Right lobe of liver (tissue), 6 donors: ENCODE results near the gene EIF2D. TPM values are rescaled to one million over a fixed set of nuclear protein-coding genes. Genes with fewer than 3 reads are reported as not detected.
A peak's percentile ranks its signal among the peaks of the same experiment; 100 is the strongest.
"Not testable (repeated sequence)": the region's sequence is repeated elsewhere in the genome, so short reads cannot be mapped to it uniquely, and the experiment has no call there.

Experiments
- ATAC-seq, 4 donors: fragments of 200-7000 bp; cut with Tn5 transposase; one replicate each; pipeline ENCODE4 v1.9.1; 2020; ENCODE audit warnings: mild to moderate bottlenecking in 4 of 4, moderate library complexity in 4 of 4
- DNase-seq, 3 donors: peaks; one replicate each; pipeline ENCODE4 v3.0.0-alpha.2; 2020
- H3K27ac ChIP-seq, 3 donors: fragments of 200-600 bp; one replicate each; pipeline ENCODE4 v1.8.0; 2022
- H3K27me3 ChIP-seq, 2 donors: fragments of 200-600 bp; one replicate each; pipeline ENCODE4 v1.8.0; 2022
- H3K36me3 ChIP-seq, 4 donors: fragments of 200-600 bp; sonication (generic) in 1 of 4; one replicate each; pipeline versions ENCODE4 v1.5.1 to v1.8.0; 2017 to 2022; ENCODE audit warnings: control low read depth in 1 of 4
- H3K4me1 ChIP-seq, 4 donors: fragments of 200-600 bp; sonication (generic) in 1 of 4; one replicate each; pipeline versions ENCODE4 v1.5.1 to v1.8.0; 2017 to 2022; ENCODE audit warnings: control low read depth in 1 of 4
- H3K4me3 ChIP-seq, 3 donors: fragments of 200-600 bp; one replicate each; pipeline ENCODE4 v1.8.0; 2022
- H3K9me3 ChIP-seq, 4 donors: fragments of 200-600 bp; sonication (generic) in 1 of 4; one replicate each; pipeline versions ENCODE4 v1.5.1 to v1.8.0; 2017 to 2022; ENCODE audit warnings: control low read depth in 1 of 4
- POLR2A ChIP-seq: fragments of 450-650 bp; IDR thresholded peaks from one replicate; pipeline ENCODE4 v1.6.1; 2017; ENCODE audit warnings: antibody characterized with exemption, mild to moderate bottlenecking
- WGBS: methylation state at CpG from one replicate; pipeline ENCODE4 v1.1.6; 2018; ENCODE audit warnings: low coverage, low lambda C conversion rate; ENCODE audit not compliant: insufficient coverage; ENCODE audit errors: missing lambda C conversion rate; 5-methylcytosine and 5-hydroxymethylcytosine counted together
- intact Hi-C, 2 donors: fragments of 100-400 bp; cut with DNase I; formaldehyde crosslinking; loops; one replicate each; pipeline versions ENCODE4 v1.11.2 to v1.14.1; 2022
- total RNA-seq, 6 experiments: library from RNA; depleted of rRNA in 2 of 6; stranded (reverse); fragments of >200 nt in 2 of 6; fragmentation: NEBNext Ultra II Directional in 3 of 6; extraction: Animal tissue kit (Norgen Biotek cat#: 25700) in 3 of 6; gene quantifications; one replicate each; pipeline versions ENCODE4 v1.1.0 to v1.2.4, GENCODE V29; 2016 to 2023
- TF ChIP-seq, protein P1 (sequence below), 4 donors: fragments of 200-600 bp in 3 of 4; fragments of 450-650 bp in 1 of 4; IDR thresholded peaks; one replicate each; pipeline versions ENCODE4 v1.5.1 to v1.8.0; 2016 to 2022; ENCODE audit warnings: antibody characterized with exemption in 4 of 4, mild to moderate bottlenecking in 2 of 4
- donor health status: DM: no; HTN: yes; CAD: no.
- donor health status: DM: no; HTN: no; CAD: no.
- donor health status: DM: no; HTN: no; CAD: no.
- donor health status: DM: no; HTN: yes; CAD: no.
- donor health status: DM: no; HTN: yes; CAD: no.

EIF2D gene
- total RNA-seq, 6 experiments from 2014 or later: 18.4 to 29.3 (median 24.4) TPM

DNA sequence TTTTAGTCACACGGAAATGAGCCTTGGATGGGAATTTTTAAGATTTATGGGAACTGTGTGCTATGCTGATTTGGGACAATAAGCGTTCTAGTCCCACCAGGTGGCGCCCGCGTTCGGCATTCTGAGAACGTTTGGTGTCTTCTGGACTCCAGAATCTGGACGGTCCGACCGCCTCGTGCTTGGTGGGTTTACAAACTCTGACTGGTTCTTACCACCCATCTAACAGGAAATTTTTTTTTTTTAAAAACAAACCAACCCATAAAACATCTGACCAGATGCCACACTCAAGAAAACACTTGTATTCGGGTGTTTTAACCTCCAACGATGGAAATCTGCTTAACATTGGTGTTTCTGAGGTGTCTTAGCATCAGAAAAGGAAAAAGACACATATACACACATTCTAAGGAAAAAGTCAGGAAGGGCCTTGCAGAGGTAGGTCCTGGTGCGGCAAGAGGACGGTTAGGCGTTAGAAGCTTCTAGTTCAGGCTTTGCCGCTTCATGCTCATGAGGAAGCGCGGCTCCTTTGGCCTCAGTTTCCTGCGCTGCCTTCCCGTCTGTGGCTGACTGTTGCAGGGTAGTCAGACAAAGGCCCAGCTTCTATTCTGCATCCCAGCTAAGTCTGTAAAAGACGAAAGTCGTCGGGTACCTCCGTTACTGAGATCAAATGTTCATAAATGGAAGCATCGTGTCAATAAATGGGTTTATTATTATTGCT is 22.3 kb upstream of the EIF2D start:
- Histone ChIP-seq H3K4me3 (peak overlapping the region; percentile 82 to 91 (median 87)), H3K4me1 (peaks cover 0 to 17% (median 0%) of the 10 kb centered on the region in 4 donors), H3K27ac (peak overlapping the region; percentile 60 to 80 (median 68)), H3K9me3 (no peaks in the 10 kb centered on the region), H3K36me3 (no peaks in the 10 kb centered on the region), H3K27me3 (no peaks in the 10 kb centered on the region)
- ATAC-seq: peak; percentile 70 to 75 (median 71)
- intact Hi-C loops: loop anchor here in 1 of 2 donors (10.0 kb wide), 1 partner anchor 280 kb away; no protein-coding TSS in a partner anchor
- 7% methylated on average over 24 of the region's 26 CpGs for WGBS
- DNase-seq: peak; percentile 92 to 93 (median 93)
- no peak for TF ChIP-seq POLR2A
- TF ChIP-seq, protein P1, sequence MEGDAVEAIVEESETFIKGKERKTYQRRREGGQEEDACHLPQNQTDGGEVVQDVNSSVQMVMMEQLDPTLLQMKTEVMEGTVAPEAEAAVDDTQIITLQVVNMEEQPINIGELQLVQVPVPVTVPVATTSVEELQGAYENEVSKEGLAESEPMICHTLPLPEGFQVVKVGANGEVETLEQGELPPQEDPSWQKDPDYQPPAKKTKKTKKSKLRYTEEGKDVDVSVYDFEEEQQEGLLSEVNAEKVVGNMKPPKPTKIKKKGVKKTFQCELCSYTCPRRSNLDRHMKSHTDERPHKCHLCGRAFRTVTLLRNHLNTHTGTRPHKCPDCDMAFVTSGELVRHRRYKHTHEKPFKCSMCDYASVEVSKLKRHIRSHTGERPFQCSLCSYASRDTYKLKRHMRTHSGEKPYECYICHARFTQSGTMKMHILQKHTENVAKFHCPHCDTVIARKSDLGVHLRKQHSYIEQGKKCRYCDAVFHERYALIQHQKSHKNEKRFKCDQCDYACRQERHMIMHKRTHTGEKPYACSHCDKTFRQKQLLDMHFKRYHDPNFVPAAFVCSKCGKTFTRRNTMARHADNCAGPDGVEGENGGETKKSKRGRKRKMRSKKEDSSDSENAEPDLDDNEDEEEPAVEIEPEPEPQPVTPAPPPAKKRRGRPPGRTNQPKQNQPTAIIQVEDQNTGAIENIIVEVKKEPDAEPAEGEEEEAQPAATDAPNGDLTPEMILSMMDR (IDR thresholded peaks at IDR 0.05): peak; percentile 73 to 88 (median 82)

GRCh38 chr1:206633708-206634121 is 21.4 kb upstream of the EIF2D start:
- Histone ChIP-seq H3K27ac (peak overlapping the region in 2 of 3 donors; percentile 35 to 68), H3K9me3 (no peaks in the 10 kb centered on the region), H3K27me3 (no peaks in the 10 kb centered on the region), H3K4me1 (peaks cover 0 to 17% (median 0%) of the 10 kb centered on the region in 4 donors), H3K4me3 (no peak overlapping the region), H3K36me3 (no peaks in the 10 kb centered on the region)
- 34% methylated on average over 7 of the region's 9 CpGs for WGBS
- intact Hi-C loops: loop anchor here in 1 of 2 donors (10.0 kb wide), 1 partner anchor 281 kb away; no protein-coding TSS in a partner anchor
- ATAC-seq (peak; percentile 9 to 50 (median 26)), DNase-seq (no peak)
- TF ChIP-seq POLR2A: no peak
- TF ChIP-seq, protein P1 (IDR thresholded peaks at IDR 0.05): no peak

- no peak overlapping the region for H3K4me3 ChIP-seq
- no peak overlapping the region for H3K27ac ChIP-seq
- WGBS: 34% methylated on average over 4 of the region's 4 CpGs
- DNase-seq (peak in 1 of 3 donors; percentile 56), ATAC-seq (peak in 1 of 4 donors; percentile 8)
- intact Hi-C loops: loop anchor here in 1 of 2 donors (10.0 kb wide), 1 partner anchor 284 kb away; no protein-coding TSS in a partner anchor
- no peaks in the 10 kb centered on the region for H3K36me3 ChIP-seq
- H3K27me3 ChIP-seq: no peaks in the 10 kb centered on the region
- peaks cover 0 to 17% (median 0%) of the 10 kb centered on the region in 4 donors for H3K4me1 ChIP-seq
- TF ChIP-seq, protein P1 (IDR thresholded peaks at IDR 0.05): peak; percentile 39 to 51 (median 49)
- TF ChIP-seq POLR2A: no peak
- H3K9me3 ChIP-seq: no peaks in the 10 kb centered on the region
Measured at GRCh38 chr1:206631085-206631509, 18.8 kb upstream of the EIF2D start.

DNA sequence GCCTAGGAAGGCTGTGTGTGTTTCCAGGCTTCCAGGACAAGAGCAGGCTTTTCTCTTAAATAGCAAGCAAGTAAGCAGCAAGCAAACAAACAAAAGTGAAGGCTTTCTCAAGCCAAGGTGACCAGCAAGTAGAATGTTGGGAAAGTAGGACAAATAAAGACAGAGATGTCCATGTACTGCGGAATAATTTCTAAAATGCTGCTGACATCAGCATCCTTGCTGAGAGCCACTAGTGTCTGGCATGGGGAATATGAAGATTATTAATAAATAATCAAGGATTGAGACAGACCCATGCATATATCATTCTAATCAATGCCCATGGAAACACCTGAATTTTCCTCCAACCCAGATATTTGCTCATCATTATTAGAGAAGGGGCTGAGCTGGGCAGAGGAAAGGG is 16.7 kb upstream of the EIF2D start:
- H3K9me3 ChIP-seq: no peaks in the 10 kb centered on the region
- no peaks in the 10 kb centered on the region for H3K27me3 ChIP-seq
- no peak for ATAC-seq
- no peak for DNase-seq
- H3K36me3 ChIP-seq: no peaks in the 10 kb centered on the region
- intact Hi-C loops: no loop called here
- no peak for TF ChIP-seq POLR2A
- TF ChIP-seq, protein P1 (IDR thresholded peaks at IDR 0.05): no peak
- no peak overlapping the region for H3K27ac ChIP-seq
- peaks cover 0 to 5% (median 0%) of the 10 kb centered on the region in 4 donors for H3K4me1 ChIP-seq
- no peak overlapping the region for H3K4me3 ChIP-seq
- WGBS: 80% methylated on average over 1 of the region's 1 CpG

DNA sequence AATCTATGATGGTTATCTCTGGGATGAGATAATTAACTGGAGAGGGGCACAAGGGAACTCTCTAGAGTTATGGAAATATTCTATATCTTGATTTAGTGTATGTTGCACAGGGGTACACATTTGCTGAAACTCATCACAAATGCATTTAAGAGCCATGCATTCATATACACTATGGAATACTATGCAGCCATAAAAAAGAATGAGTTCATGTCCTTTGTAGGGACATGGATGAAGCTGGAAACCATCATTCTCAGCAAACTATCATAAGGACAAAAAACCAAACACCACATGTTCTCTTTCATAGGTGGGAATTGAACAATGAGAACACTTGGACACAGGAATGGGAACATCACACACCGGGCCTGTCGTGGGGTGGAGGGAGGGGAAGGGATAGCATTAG is 14.1 kb upstream of the EIF2D start:
- H3K4me3 ChIP-seq, intact Hi-C loops, H3K27me3 ChIP-seq, DNase-seq, H3K9me3 ChIP-seq, H3K4me1 ChIP-seq, H3K36me3 ChIP-seq, H3K27ac ChIP-seq, ATAC-seq: not testable (repeated sequence)
- WGBS: 87% methylated on average over 2 of the region's 2 CpGs
